Measurements from ENCODE around the gene MAGEB3.

MAGEB3 gene

DNA sequence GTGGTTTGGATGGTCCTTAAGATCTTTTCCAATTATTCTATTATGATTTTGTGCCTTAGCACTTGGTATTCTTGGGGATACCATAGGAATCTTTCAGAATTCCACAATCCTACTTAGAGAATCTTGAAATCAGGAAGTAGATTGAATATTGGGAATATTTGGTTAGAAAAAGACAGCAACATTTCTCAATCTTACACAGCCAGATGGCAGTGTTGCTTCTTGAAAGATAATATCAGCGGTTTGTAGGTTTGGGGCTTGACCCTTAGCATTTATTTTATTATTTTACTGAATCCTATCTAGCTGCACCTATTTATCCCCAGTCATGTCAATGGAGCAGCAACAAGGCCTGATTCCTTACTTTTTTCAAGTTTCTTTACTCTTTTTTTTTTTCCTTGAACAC lies 45.0 kb downstream of the MAGEB3 start:
- no peak for DNase-seq (ENCODE audit: extremely low read depth in 1 of 2, low read depth in 1 of 2)

DNA sequence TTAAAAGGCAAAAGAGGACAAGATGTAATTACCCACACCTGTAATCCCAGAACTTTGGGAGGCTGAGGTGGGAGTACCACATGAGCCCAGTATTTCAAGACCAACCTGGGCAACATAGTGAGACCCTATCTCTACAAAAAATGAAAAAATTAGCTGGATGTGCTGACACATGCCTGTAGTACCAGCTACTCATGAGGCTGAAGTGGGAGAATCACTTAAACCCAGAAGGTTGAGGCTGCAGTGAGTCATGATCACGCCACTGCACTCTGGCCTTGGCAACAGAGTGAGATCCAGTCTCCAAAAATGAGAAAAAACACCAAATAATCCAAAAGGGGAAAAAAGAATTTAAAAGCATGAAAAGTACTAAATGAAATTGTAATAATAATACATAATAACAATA lies 47.9 kb downstream of the MAGEB3 start:
- no peak for DNase-seq (ENCODE audit: extremely low read depth in 1 of 2, low read depth in 1 of 2)

GRCh38 chrX:30280428-30280827 lies 50.0 kb downstream of the MAGEB3 start:
- no peak for DNase-seq (ENCODE audit: extremely low read depth in 1 of 2, low read depth in 1 of 2)

DNA sequence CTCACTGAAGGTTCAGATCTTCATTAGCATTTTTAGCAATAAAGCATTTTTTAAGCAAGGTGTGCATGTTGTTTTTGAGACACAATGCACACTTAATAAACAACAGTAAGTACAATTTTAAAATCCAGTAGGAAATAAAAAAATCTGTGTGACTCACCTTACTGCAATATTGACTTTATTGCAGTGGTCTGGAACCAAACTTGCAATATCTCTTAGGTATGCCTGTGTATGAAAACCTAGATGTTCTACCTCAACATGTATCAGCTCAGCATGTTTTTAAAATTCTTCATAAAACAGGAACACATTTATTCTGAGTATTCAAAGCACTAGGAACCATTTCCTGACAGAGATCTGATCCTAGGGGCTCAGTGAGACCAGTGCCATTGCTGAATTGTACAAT lies 52.1 kb downstream of the MAGEB3 start:
- DNase-seq (ENCODE audit: extremely low read depth in 1 of 2, low read depth in 1 of 2): no peak

DNA sequence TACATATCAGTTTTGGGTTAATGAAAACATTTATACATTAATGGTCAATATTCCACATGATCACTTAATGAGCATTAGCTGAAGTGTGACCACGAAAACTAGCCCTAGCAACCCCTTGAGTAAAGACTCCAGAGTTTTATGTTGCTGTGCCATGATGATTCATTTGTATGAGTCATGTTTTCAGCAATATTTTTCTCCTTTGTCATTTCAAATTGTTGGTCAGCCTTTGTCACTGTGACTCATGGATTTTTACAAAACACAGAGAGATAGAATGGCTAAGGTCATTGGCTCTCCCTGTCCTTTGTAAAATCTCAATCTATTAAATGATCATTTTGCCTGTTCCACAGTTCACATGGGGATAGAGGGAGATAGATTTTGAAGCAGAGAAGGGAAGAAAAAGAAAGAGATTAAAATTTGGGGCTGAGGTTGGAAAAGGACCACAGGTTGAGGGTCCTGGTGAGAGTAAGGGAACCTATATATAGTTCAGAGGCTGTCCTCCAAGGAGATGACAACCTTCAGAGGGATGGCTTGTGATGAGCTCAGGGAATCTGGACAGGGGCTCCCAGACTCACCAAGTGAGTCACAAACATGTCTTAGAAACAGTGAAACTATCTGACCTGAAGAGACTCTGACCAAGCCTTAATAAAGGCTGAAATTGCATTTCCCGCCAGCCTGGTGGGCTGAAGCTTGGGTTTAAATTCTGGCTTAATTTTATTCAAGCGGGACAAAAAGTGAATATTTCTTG lies 53.2 kb downstream of the MAGEB3 start:
- no peak for DNase-seq (ENCODE audit: extremely low read depth in 1 of 2, low read depth in 1 of 2)

Measured in stimulated activated CD8-positive, alpha-beta memory T cell treated with anti-CD3 and anti-CD28 coated beads, Interleukin-7, amount 100 ng/mL, for 48 hours (primary cell).